Colonic mucosa (tissue), 4 donors: ENCODE data around the gene ALLC. TPM values are rescaled to one million over a fixed set of nuclear protein-coding genes. Genes with fewer than 3 reads are reported as not detected.

Experiments
- DNase-seq: peaks from one replicate; pipeline ENCODE4 v3.0.0-alpha.2; 2020
- H3K27ac ChIP-seq: fragments of 200-600 bp; one replicate; pipeline ENCODE4 v1.8.0; 2021
- H3K27me3 ChIP-seq: fragments of 200-600 bp; one replicate; pipeline ENCODE4 v1.8.0; 2021
- H3K36me3 ChIP-seq: fragments of 200-600 bp; one replicate; pipeline ENCODE4 v1.8.0; 2021
- H3K4me1 ChIP-seq: fragments of 200-600 bp; one replicate; pipeline ENCODE4 v1.8.0; 2021; ENCODE audit warnings: mild to moderate bottlenecking
- H3K4me3 ChIP-seq: fragments of 200-600 bp; one replicate; pipeline ENCODE4 v1.8.0; 2021
- H3K9ac ChIP-seq, 2 donors: one replicate each; pipeline ENCODE4 v1.7.0; 2013; ENCODE audit warnings: control low read depth in 2 of 2, low read depth in 2 of 2, low read length in 2 of 2
- H3K9me3 ChIP-seq: fragments of 200-600 bp; one replicate; pipeline ENCODE4 v1.8.0; 2021
- CTCF ChIP-seq: fragments of 200-600 bp; IDR thresholded peaks from one replicate; pipeline ENCODE4 v1.8.0; 2022; ENCODE audit warnings: antibody characterized with exemption, mild to moderate bottlenecking
- intact Hi-C: fragments of 100-400 bp; cut with DNase I; formaldehyde crosslinking; loops from one replicate; pipeline ENCODE4 v1.14.1; 2022
- total RNA-seq, 2 donors: library from RNA; stranded (reverse); fragmentation: NEBNext Ultra II Directional in 1 of 2; extraction: Animal tissue kit (Norgen Biotek cat#: 25700) in 1 of 2; gene quantifications; one replicate each; pipeline ENCODE4 v1.2.1, GENCODE V29; 2021
- donor health status: healthy.
- donor health status: DM: no; HTN: no; CAD: no.
- donor health status: DM: no; HTN: no; CAD: no.

Gene ALLC
- total RNA-seq, 2 donors from 2014 or later = not detected

GRCh38 chr2:3628241-3628679, 29.7 kb upstream of the ALLC start:
- TF ChIP-seq CTCF = no peak
- DNase-seq = no peak
- H3K27ac ChIP-seq = no peak overlapping the region
- H3K9me3 ChIP-seq = no peaks in the 10 kb centered on the region
- H3K4me3 ChIP-seq = no peak overlapping the region
- H3K27me3 ChIP-seq = no peaks in the 10 kb centered on the region
- intact Hi-C loops = no loop called here
- H3K4me1 ChIP-seq = no peaks in the 10 kb centered on the region
- no peaks in the 10 kb centered on the region for H3K36me3 ChIP-seq
- no peak overlapping the region for H3K9ac ChIP-seq

- H3K27me3 ChIP-seq = no peaks in the 10 kb centered on the region
- H3K9ac ChIP-seq = no peak overlapping the region
- no peak overlapping the region for H3K4me3 ChIP-seq
- no peaks in the 10 kb centered on the region for H3K36me3 ChIP-seq
- no peak overlapping the region for H3K27ac ChIP-seq
- DNase-seq = no peak
- H3K4me1 ChIP-seq = no peaks in the 10 kb centered on the region
- no peaks in the 10 kb centered on the region for H3K9me3 ChIP-seq
- intact Hi-C loops = no loop called here
- TF ChIP-seq CTCF = no peak
Observed at GRCh38 chr2:3628800-3629199, 29.2 kb upstream of the ALLC start.

GRCh38 chr2:3630631-3631030, 27.4 kb upstream of the ALLC start:
- TF ChIP-seq CTCF = no peak
- Histone ChIP-seq H3K27me3 (no peaks in the 10 kb centered on the region), H3K4me1 (no peaks in the 10 kb centered on the region), H3K36me3 (no peaks in the 10 kb centered on the region), H3K9ac (no peak overlapping the region), H3K9me3 (no peaks in the 10 kb centered on the region), H3K4me3 (no peak overlapping the region), H3K27ac (no peak overlapping the region)
- DNase-seq = no peak
- intact Hi-C loops = no loop called here

GRCh38 chr2:3631161-3631850, 26.7 kb upstream of the ALLC start:
- no peak for TF ChIP-seq CTCF
- intact Hi-C loops = no loop called here
- no peaks in the 10 kb centered on the region for H3K9me3 ChIP-seq
- H3K4me1 ChIP-seq = no peaks in the 10 kb centered on the region
- H3K27ac ChIP-seq = no peak overlapping the region
- H3K4me3 ChIP-seq = no peak overlapping the region
- DNase-seq = no peak
- no peaks in the 10 kb centered on the region for H3K27me3 ChIP-seq
- no peak overlapping the region for H3K9ac ChIP-seq
- H3K36me3 ChIP-seq = no peaks in the 10 kb centered on the region

GRCh38 chr2:3631851-3632659, 25.9 kb upstream of the ALLC start:
- H3K9ac ChIP-seq = no peak overlapping the region
- no peaks in the 10 kb centered on the region for H3K27me3 ChIP-seq
- TF ChIP-seq CTCF = no peak
- DNase-seq = no peak
- intact Hi-C loops = no loop called here
- no peak overlapping the region for H3K27ac ChIP-seq
- H3K4me1 ChIP-seq = no peaks in the 10 kb centered on the region
- H3K9me3 ChIP-seq = no peaks in the 10 kb centered on the region
- H3K36me3 ChIP-seq = no peaks in the 10 kb centered on the region
- no peak overlapping the region for H3K4me3 ChIP-seq
